NCI-H1417 (cell line): Measurements from ENCODE around the gene OPTN.
"Not testable (repeated sequence)": the region's sequence is repeated elsewhere in the genome, so short reads cannot be mapped to it uniquely, and the experiment has no call there.

ENCODE experiments used
- DNase-seq, 3 experiments: peaks; one replicate each; lab custom pipeline; 2025; lab: John Stamatoyannopoulos, UW

OPTN gene

DNA sequence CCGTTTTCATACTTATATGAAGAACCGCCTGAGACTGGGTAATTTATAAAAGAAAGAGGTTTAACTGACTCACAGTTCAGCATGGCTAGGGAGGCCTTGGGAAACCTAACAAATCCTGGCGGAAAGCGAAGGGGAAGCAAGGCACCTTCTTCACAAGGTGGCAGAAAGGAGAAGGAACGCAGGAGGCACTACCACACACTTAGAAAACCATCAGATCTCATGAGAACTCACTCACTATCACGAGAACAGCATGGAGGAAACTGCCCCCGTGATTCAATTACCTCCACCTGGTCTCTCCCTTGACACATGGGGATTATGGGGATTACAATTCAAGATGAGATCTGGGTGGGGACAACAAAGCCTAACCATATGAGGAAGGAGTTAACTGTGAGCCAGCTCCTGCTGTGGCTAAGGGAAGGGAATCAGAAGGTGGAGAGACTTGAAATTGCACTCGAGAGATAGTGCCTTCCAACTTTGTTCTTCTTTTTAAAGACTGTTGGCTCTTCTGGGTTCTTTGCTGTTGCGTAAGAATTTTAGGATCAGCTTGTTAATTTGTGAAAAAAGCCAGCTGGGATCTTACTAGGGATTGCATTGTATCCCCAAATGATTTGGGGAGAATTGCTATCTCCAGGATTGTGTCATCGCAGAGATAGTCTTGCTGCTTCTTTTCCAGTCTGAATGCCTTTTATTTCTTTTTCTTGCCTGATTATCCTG, 21.0 kb downstream of the OPTN start:
- DNase-seq: no peak

- no peak for DNase-seq
These were observed 21.5 kb downstream of the OPTN start for GRCh38 chr10:13121500-13121854.

- no peak for DNase-seq
These were observed 36.7 kb downstream of the OPTN start for GRCh38 chr10:13136651-13137050.

DNA sequence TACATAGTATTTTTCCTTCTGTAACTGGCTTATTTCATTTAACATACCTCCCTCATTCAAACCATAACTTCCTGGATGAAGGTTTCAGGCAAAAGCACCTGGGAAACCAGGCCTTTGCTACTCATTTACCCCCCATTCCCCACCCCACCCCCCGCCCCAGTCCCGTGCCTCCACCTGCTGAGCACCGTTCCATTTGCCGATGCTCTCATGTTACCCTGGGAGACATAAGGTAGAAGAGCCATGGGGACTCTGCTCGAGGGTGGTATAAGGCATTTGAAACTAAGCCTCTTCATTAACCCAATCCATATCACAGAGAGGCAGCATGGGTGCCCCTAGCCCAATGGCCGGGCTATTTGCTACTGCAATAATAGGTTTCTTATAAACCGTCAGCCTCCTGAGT, 39.2 kb downstream of the OPTN start:
- peak; percentile 9 to 50 (median 20) for DNase-seq

DNA sequence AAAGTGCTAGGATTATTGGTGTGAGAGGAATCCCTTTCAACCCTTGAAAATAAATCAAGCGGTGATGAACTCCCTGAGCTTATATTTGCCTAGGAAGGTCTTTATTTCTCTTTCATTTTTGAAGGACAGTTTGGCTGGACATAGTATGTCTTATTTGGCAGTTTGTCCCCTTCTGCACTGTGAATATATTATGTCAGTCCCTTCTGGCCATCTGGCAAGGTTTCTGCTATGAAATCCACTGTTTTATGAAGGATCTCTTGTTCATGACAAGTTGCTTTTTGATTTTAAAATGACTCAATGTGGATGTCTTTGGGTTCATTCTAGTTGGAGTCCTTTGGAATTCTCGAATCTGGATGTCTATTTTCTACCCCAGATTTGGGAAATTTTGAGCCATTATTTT, 39.7 kb downstream of the OPTN start:
- peak in 1 of 3 experiments; percentile 28 for DNase-seq

DNA sequence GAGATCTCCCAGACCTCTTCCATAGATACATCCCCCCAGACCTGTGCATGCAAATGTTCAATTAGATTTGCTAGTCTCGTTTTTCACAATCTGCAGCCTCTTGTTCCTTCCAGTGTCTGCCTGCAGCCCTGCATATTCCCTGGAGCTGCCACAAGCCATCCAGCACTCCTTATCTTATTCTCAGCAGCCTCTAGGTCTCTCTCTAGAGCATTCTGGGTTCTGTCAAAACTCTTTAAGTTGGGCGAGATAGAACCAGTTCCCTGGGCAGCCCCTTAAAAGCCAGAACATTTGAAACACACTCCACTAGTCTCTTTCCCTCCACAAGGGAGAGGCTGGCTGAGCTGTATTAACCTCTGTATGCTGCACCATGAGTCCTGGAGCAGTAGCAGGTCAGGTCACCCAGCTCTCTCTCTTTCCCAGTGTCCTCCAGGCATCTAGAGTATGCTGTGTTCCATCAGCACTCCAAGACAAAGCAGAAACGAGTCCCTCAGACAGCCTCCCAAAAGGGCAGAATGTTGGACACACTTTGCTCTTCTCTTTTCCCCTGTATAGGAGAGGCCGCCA, 40.7 kb downstream of the OPTN start:
- no peak for DNase-seq

GRCh38 chr10:13143766-13144165, 43.8 kb downstream of the OPTN start:
- no peak for DNase-seq

GRCh38 chr10:13144814-13145213, 44.9 kb downstream of the OPTN start:
- no peak for DNase-seq

DNA sequence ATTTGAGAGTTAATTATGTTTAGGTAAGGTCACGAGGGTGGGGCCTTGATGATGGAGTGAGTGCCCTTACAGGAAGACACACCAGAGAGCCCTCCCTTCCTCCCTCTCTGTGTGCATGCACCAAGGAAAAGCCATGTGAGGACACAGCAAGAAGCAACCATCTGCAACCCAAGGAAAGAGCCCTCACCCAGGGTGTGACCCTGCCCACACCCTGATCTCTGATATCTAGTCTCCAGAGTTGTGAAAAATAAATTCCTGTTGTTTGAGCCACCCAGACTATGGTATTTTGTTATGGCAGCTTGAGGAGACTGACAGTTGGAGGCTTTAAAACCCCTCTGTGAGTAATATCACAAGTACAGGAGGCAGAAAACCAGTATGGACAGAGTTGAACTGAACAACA, 46.4 kb downstream of the OPTN start:
- no peak for DNase-seq

- DNase-seq: no peak
These were observed 47.2 kb downstream of the OPTN start for GRCh38 chr10:13147161-13147560.

DNA sequence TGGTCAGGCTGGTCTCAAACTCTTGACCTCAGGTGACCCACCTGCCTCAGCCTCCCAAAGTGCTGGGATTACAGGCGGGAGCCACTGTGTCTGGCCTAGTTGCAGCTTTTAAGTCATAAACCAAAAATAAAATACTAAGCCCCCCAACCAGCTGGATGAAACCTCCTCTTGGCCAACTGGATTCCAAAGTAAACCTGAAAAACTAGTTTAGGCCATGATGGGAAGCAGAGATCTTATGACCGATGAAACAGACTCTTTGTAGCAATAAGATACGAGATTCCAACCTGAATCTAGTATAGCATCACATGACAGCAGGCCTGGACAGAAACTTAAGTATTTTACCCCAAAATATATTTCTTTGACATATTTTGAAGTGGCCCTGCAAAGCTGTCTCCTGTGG, 52.3 kb downstream of the OPTN start:
- DNase-seq: no peak

DNA sequence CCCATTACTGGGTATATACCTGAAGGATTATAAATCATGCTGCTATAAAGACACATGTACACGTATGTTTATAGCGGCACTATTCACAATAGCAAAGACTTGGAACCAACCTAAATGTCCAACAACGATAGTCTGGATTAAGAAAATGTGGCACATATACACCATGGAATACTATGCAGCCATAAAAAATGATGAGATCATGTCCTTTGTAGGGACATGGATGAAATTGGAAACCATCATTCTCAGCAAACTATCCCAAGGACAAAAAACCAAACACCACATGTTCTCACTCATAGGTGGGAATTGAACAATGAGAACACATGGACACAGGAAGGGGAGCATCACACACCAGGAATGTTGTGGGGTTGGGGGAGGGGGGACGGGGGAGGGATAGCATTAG, 55.9 kb downstream of the OPTN start:
- not testable (repeated sequence) for DNase-seq

DNA sequence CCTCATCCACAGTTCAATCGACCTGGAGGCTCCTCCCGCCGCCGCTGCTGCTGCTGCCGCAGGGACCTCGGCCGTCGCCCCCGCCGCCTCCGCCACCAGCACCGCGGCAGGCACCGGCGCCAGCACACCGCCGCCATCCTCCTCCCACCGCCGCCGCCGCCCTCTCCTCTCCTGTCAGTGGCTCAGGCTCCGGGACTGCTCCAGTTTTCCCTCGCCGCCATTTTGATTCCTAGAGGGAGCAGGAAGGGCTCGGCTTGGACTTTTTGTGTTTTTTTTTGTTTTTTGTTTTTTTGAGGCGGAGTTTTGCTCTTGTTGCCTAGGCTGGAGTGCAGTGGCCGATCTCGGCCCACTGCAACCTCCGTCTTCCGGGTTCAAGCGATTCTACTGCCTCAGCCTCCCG, 58.4 kb downstream of the OPTN start:
- peak; percentile 40 to 73 (median 43) for DNase-seq

DNA sequence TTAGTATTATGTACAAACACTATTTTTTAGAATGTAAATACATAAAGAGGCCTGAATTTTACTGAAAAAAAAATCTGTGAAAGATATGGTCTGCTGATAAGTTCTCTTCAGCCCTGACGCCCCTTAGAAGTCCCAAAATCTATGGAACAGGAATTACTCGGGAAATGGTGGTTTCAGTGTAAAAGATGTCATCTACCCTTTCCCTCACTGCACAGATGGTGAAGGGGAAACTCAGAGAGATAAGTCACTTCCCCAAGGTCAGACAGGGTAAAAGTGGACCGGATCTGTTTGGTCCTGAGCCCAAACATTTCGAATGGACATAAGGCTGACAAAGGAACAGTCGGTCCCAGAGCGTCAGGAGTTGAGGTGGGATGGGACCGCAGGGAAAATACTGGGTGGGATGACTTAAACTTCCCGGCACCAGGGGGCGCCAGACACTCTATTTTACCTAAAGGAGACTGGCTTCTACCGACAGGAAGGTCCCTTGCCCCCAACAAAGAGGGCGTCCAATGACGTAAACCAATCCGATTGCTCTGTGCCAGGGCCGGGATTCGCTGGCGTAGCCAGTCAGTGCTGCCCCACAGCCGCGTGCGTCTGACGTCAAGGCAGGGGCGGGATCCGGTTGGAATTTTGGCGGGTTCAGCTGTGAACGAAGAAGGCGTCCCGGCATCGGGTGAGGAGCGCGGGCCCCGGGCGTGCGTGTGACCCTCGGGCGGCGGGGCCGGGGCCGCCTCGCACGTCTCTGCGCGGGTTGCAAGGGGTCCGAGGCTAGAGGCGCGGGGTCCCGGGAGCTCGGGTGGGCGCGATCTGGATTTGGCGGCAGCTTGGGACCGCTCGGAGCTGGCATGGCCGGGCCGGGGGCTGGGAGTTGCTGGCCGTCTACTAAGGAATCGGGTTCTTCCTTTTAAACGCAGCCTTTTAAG, 61.2 kb downstream of the OPTN start, which contains the start of gene MCM10:
MCM10 (plus strand) TSS at position 625 of the 923 bp plus-strand sequence. CDS start 2,645 bp downstream, outside the sequence.
- DNase-seq: peak; percentile 94 to 98 (median 96)

- no peak for DNase-seq
These were observed 61.9 kb downstream of the OPTN start for GRCh38 chr10:13161857-13162271.

- DNase-seq: no peak
These were observed 63.9 kb downstream of the OPTN start for GRCh38 chr10:13163859-13164258.

DNA sequence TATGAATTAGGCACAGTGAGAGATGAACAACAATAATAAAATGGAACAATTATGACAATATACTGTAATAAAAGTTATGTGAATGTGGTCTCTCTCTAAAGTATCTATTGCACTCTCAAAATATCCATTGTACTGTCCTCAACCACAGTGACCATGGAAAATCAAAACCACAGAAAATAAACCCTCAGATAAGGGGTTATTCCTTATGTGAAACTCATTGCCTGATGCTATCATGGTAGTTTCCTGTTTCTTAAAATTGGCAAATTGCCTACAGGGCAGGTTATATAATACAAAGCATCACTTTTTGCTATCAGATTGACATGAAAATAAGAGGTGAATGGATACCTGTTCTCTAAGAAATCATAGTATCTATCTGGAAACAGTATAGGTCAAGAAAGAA, 65.2 kb downstream of the OPTN start:
- no peak for DNase-seq

DNA sequence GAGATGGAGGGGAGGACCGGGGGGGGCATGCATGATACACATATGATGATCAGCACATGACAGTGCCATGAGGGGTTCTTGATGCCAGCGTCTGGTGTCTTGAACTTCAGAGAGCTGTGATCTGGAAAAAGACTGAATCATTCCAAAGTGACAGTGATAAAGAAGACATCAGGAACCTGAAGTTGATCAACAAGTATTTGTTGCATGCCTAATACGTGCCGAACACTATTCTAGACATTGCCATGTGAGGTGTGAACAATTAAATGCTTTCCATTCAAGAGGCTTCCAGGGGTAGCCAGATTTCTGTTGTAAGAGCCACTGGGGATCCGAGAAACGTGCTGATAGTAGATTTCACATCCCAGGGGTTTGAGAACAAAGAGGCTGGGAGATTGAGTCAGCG, 67.6 kb downstream of the OPTN start:
- DNase-seq: no peak

DNA sequence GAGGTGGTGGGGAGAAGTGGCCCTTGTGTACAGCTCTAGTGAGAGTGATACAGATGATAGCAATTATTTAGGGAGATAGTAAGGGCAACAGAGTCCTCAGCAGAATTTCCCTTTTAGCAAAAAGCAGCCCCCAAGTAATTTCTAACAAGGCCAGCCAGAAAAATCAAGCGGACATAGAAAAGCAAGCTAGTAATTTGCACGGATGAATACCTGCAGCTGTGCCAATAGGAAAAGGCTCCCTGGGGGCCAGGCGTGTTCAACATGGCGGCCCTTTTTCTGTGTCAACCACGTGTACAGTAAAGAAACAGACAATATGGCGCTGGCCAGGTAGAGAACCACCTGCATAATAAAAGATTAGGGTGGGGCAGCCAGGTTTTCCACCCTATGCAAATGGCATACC, 68.8 kb downstream of the OPTN start:
- peak; percentile 2 to 44 (median 43) for DNase-seq

DNA sequence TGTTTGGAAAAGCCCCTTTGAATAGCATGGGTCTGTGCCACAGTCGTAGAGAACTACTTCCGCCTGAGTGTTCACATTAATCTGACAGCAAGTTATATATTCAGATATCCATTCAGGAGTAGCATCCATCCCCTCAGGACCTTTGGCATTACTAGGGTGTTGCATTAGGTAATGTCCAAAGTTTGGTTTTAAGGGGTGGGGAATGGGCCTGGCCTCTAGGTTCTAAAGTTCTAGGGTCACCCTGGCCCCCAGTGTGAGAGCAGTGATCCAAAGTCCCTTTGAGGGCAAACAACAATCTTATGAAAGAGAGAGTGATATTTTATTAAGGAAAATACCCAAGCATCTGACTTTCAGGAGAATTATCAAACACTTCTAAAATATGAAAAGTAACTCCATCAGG, 73.7 kb downstream of the OPTN start:
- DNase-seq: no peak

- DNase-seq: no peak
These were observed 80.8 kb downstream of the OPTN start for GRCh38 chr10:13180788-13181187.

GRCh38 chr10:13182424-13182823, 82.5 kb downstream of the OPTN start:
- DNase-seq: no peak

- no peak for DNase-seq
These were observed 83.7 kb downstream of the OPTN start for GRCh38 chr10:13183625-13184024.
